Measurements from ENCODE around the gene HHATL. TPM values are rescaled to one million over a fixed set of nuclear protein-coding genes. Genes with fewer than 3 reads are reported as not detected.
"Not testable (repeated sequence)": the region's sequence is repeated elsewhere in the genome, so short reads cannot be mapped to it uniquely, and the experiment has no call there.

The HHATL gene
- total RNA-seq, 2 donors from 2014 or later: 1.9 to 5.5 TPM

DNA sequence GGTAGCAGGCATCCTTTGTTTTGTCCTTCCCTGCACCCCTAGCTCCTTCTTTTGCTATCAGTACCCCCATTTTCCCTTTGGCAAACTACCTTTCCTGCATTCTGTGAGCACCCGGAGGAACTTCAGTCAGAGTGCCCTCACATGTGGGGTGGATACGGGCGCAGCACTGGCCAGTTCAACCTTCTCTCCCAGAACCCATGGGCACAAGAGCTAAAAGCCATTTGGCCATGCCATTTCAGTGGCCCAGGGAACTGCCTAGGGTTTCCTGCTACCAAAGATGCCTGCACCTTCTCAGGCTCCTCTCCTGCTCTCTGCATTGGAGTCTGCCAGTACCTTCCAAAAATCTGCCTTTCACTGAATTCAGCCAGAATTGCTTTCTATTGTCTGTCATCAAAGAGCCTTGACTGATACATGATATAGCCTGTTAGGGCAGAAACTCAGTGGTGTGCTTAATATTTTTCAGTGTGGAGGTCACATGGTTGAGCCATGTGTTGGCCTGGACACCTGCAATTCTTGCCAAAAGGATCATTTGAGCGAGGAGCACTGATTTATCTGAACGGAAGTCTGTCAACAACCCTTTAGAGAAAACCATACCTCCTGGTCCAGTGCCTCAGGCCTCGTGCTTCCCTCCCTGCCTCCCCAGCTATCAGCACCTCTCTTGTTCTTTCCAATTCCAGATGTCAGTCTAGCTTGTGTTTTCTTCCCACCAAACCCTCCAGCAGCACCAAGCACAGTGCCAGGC lies 27.0 kb upstream of the HHATL start:
- no peaks in the 10 kb centered on the region for H3K36me3 ChIP-seq
- no peaks in the 10 kb centered on the region for H3K27me3 ChIP-seq (replicated peaks; ENCODE audit: insufficient read depth)
- no peak for DNase-seq (ENCODE audit: low spot score)
- no peaks in the 10 kb centered on the region for H3K4me1 ChIP-seq (replicated peaks)
- H3K9me3 ChIP-seq: no peaks in the 10 kb centered on the region
- no peak overlapping the region for H3K4me3 ChIP-seq
- WGBS: 59% methylated on average over 6 of the region's 6 CpGs
- intact Hi-C loops (cut with DNase I): loop anchor here (5.0 kb wide), 1 partner anchor 42 kb away; the partner anchor contains the start of gene KLHL40
- H3K27ac ChIP-seq: no peak overlapping the region
- no peak for TF ChIP-seq POLR2AphosphoS5 (IDR thresholded peaks at IDR 0.05)

DNA sequence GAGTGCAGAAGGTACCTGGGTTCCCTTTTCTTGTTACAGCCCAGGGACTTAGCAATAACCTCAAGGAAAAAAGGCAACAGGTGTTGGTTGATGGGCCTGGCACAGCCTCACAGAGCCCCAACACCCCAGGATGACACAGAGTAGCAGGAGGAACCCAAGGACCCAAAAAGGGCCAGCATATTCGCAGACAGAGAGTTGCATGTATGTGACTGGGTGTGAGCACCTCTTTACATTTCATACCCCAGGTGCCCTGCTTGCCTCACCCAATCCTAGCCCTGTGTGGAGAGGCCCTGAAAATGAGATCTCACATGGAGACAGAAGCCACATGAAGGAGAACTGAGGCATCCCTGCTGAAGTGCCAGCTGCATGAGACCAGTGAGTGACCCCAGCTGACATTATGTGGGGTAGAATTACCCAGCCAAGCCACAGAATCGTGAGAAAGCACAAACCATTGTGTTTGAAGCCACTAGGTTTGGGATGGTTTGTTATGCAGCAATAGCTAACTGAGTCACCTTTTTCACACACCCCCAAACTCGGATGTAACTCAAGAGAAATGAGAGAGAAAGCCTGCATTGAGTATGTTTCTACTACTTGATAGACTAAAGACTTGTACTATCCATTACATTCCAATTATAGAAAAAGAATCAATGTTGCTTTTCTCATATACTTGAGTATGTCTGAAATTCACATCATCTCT lies 26.2 kb upstream of the HHATL start:
- no peak for DNase-seq (ENCODE audit: low spot score)
- Histone ChIP-seq H3K27me3 (replicated peaks; ENCODE audit: insufficient read depth) (no peaks in the 10 kb centered on the region), H3K4me3 (no peak overlapping the region), H3K27ac (no peak overlapping the region), H3K4me1 (replicated peaks) (no peaks in the 10 kb centered on the region), H3K36me3 (no peaks in the 10 kb centered on the region), H3K9me3 (no peaks in the 10 kb centered on the region)
- TF ChIP-seq POLR2AphosphoS5 (IDR thresholded peaks at IDR 0.05) (no peak), CTCF (IDR thresholded peaks at IDR 0.05) (no peak), POLR2A (IDR thresholded peaks at IDR 0.05) (no peak)
- intact Hi-C loops (cut with DNase I): no loop called here
- WGBS: 87% methylated on average over 3 of the region's 3 CpGs

DNA sequence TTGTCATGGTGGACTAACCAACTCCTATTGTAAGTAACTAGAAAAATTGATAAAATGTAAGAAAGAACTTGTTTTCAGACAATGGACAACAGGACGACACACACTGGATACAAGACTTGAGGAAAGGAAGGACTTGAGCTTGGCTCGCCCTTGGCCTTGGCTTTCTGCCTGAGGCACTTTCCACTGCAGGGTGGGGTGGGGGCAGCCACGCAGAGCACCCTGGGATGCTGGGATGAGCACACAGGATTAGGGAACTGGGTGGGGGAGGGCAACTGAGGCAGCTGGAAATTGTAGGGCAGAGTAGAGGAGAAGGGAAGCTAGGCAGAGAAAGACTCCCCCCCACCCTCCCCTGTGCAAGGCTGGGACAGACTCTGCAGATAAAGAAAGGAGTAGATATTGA lies 25.5 kb upstream of the HHATL start:
- no peak for TF ChIP-seq CTCF (IDR thresholded peaks at IDR 0.05)
- TF ChIP-seq POLR2AphosphoS5 (IDR thresholded peaks at IDR 0.05): no peak
- no peak for TF ChIP-seq POLR2A (IDR thresholded peaks at IDR 0.05)
- Histone ChIP-seq H3K27ac (no peak overlapping the region), H3K36me3 (no peaks in the 10 kb centered on the region), H3K4me1 (replicated peaks) (no peaks in the 10 kb centered on the region), H3K27me3 (replicated peaks; ENCODE audit: insufficient read depth) (no peaks in the 10 kb centered on the region), H3K9me3 (no peaks in the 10 kb centered on the region), H3K4me3 (no peak overlapping the region)
- intact Hi-C loops (cut with DNase I): no loop called here
- no peak for DNase-seq (ENCODE audit: low spot score)
- WGBS: 53% methylated on average over 3 of the region's 3 CpGs

DNA sequence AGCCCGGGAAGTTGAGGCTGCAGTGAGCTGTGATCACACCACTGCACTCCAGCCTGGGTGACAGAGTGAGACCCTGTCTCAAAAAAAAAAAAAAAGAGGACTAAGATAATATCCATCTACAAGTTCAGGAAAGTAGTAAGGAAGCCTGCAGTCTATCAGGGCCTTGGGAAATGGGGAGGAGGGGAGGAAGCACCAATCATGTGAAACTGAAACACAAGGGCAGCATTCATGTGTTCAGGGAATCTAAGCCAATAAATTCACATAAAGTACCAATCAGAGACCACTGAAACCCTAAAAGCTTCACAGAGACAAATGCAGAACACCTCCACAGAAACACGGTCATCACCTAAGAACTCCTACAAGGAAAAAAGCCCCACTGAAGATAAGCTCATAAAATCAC lies 22.9 kb upstream of the HHATL start:
- Histone ChIP-seq H3K4me3 (no peak overlapping the region), H3K27me3 (replicated peaks; ENCODE audit: insufficient read depth) (no peaks in the 10 kb centered on the region), H3K36me3 (no peaks in the 10 kb centered on the region), H3K4me1 (replicated peaks) (no peaks in the 10 kb centered on the region), H3K27ac (no peak overlapping the region), H3K9me3 (no peaks in the 10 kb centered on the region)
- TF ChIP-seq POLR2AphosphoS5 (IDR thresholded peaks at IDR 0.05): no peak
- TF ChIP-seq POLR2A (IDR thresholded peaks at IDR 0.05): no peak
- TF ChIP-seq CTCF (IDR thresholded peaks at IDR 0.05): no peak
- no peak for DNase-seq (ENCODE audit: low spot score)
- WGBS: 89% methylated on average over 2 of the region's 2 CpGs
- intact Hi-C loops (cut with DNase I): no loop called here

GRCh38 chr3:42723219-42723618 lies 20.6 kb upstream of the HHATL start:
- intact Hi-C loops (cut with DNase I): no loop called here
- TF ChIP-seq POLR2AphosphoS5 (IDR thresholded peaks at IDR 0.05): no peak
- TF ChIP-seq CTCF (IDR thresholded peaks at IDR 0.05): no peak
- no peak for TF ChIP-seq POLR2A (IDR thresholded peaks at IDR 0.05)
- no peaks in the 10 kb centered on the region for H3K4me1 ChIP-seq (replicated peaks)
- no peak overlapping the region for H3K27ac ChIP-seq
- 97% methylated on average over 2 of the region's 2 CpGs for WGBS
- H3K9me3 ChIP-seq: no peaks in the 10 kb centered on the region
- DNase-seq (ENCODE audit: low spot score): no peak
- H3K36me3 ChIP-seq: no peaks in the 10 kb centered on the region
- no peak overlapping the region for H3K4me3 ChIP-seq
- no peaks in the 10 kb centered on the region for H3K27me3 ChIP-seq (replicated peaks; ENCODE audit: insufficient read depth)

DNA sequence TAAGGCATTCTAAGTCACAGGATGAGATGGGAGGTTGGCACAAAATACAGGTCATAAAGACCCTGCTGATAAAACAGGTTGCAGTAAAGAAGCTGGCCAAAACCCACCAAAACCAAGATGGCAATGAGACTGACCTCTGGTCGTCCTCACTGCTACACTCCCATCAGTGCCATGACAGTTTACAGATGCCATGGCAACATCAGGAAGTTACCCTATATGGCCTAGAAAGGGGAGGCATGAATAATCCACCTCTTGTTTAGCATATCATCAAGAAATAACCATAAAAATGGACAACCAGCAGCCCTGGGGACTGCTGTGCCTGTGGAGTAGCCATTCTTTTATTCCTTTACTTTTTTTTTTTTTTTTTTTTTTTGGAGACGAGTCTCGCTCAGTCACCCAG lies 19.8 kb upstream of the HHATL start:
- H3K27me3 ChIP-seq (replicated peaks; ENCODE audit: insufficient read depth); H3K27ac ChIP-seq; DNase-seq (ENCODE audit: low spot score); intact Hi-C loops (cut with DNase I); H3K4me1 ChIP-seq (replicated peaks); H3K36me3 ChIP-seq; H3K9me3 ChIP-seq; H3K4me3 ChIP-seq: not testable (repeated sequence)
- 90% methylated on average over 3 of the region's 3 CpGs for WGBS
